ENCODE measurements around the gene GRK4.
A peak's percentile ranks its signal among the peaks of the same experiment; 100 is the strongest.

- TF ChIP-seq CTCF (IDR thresholded peaks at IDR 0.05) (no peak), POLR2A (IDR thresholded peaks at IDR 0.05) (peak in 1 of 2 donors; percentile 7)
Measured at GRCh38 chr4:2977211-2978088, 14.1 kb downstream of the GRK4 start.
